Measurements from ENCODE around the gene CLN6.
"Not testable (repeated sequence)": the region's sequence is repeated elsewhere in the genome, so short reads cannot be mapped to it uniquely, and the experiment has no call there.

DNA sequence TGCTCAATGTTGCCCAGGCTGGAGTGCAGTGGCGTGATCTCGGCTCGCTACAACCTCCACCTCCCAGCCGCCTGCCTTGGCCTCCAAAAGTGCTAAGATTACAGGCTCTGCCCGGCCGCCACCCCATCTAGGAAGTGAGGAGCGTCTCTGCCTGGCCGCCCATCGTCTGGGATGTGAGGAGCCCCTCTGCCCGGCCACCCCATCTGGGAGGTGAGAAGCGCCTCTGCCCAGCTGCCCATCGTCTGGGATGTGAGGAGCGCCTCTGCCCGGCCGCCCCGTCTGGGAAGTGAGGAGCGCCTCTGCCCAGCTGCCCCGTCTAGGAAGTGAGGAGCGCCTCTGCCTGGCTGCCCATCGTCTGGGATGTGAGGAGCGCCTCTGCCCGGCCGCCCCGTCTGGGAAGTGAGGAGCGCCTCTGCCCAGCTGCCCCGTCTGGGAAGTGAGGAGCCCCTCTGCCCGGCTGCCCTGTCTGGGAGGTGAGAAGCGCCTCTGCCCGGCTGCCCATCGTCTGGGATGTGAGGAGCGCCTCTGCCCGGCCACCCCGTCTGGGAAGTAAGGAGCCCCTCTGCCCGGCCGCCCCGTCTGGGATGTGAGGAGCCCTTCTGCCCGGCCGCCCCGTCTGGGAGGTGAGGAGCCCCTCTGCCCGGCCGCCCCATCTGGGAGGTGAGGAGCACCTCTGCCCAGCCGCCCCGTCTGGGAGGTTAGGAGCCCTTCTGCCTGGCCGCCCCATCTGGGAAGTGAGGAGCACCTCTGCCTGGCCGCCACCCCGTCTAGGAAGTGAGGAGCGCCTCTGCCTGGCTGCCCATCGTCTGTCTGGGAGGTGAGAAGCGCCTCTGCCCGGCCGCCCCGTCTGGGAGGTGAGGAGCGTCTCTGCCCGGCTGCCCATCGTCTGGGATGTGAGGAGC is 7.7 kb downstream of the CLN6 start:
- TF ChIP-seq, protein P1, sequence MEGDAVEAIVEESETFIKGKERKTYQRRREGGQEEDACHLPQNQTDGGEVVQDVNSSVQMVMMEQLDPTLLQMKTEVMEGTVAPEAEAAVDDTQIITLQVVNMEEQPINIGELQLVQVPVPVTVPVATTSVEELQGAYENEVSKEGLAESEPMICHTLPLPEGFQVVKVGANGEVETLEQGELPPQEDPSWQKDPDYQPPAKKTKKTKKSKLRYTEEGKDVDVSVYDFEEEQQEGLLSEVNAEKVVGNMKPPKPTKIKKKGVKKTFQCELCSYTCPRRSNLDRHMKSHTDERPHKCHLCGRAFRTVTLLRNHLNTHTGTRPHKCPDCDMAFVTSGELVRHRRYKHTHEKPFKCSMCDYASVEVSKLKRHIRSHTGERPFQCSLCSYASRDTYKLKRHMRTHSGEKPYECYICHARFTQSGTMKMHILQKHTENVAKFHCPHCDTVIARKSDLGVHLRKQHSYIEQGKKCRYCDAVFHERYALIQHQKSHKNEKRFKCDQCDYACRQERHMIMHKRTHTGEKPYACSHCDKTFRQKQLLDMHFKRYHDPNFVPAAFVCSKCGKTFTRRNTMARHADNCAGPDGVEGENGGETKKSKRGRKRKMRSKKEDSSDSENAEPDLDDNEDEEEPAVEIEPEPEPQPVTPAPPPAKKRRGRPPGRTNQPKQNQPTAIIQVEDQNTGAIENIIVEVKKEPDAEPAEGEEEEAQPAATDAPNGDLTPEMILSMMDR (IDR thresholded peaks at IDR 0.05 in 2 of 3, conservative IDR thresholded peaks at IDR 0.05 in 1 of 3; ENCODE audit: insufficient read depth in 2 of 3, low read depth in 1 of 3, low read length in 3 of 3), result not testable (repeated sequence)
- not testable (repeated sequence) for TF ChIP-seq CREBBP (IDR thresholded peaks at IDR 0.05; ENCODE audit: low read depth, low read length); EP300 (IDR thresholded peaks at IDR 0.05; ENCODE audit: low read length); EZH2 (IDR thresholded peaks at IDR 0.05; ENCODE audit: borderline replicate concordance, low read depth, low read length); RAD21 (CRISPR knock-in tag; conservative IDR thresholded peaks at IDR 0.05 in 1 of 2, IDR thresholded peaks at IDR 0.05 in 1 of 2); ZBTB17 (CRISPR knock-in tag; IDR thresholded peaks at IDR 0.05); SMARCE1 (IDR thresholded peaks at IDR 0.05); MTA3 (IDR thresholded peaks at IDR 0.05; ENCODE audit: borderline replicate concordance)
- TF ChIP-seq, protein P2, sequence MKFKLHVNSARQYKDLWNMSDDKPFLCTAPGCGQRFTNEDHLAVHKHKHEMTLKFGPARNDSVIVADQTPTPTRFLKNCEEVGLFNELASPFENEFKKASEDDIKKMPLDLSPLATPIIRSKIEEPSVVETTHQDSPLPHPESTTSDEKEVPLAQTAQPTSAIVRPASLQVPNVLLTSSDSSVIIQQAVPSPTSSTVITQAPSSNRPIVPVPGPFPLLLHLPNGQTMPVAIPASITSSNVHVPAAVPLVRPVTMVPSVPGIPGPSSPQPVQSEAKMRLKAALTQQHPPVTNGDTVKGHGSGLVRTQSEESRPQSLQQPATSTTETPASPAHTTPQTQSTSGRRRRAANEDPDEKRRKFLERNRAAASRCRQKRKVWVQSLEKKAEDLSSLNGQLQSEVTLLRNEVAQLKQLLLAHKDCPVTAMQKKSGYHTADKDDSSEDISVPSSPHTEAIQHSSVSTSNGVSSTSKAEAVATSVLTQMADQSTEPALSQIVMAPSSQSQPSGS (CRISPR knock-in tag; IDR thresholded peaks at IDR 0.05), result not testable (repeated sequence)
